NCI-H2107 treated with DMSO at 0.1 percent for 48 hours (cell line): ENCODE data around the gene SLC35G4.
"Not testable (repeated sequence)": the region's sequence is repeated elsewhere in the genome, so short reads cannot be mapped to it uniquely, and the experiment has no call there.

Experiments used
- DNase-seq: peaks from one replicate; lab custom pipeline; 2025; ENCODE audit not compliant: unreplicated experiment; lab: John Stamatoyannopoulos, UW

Gene SLC35G4

DNA sequence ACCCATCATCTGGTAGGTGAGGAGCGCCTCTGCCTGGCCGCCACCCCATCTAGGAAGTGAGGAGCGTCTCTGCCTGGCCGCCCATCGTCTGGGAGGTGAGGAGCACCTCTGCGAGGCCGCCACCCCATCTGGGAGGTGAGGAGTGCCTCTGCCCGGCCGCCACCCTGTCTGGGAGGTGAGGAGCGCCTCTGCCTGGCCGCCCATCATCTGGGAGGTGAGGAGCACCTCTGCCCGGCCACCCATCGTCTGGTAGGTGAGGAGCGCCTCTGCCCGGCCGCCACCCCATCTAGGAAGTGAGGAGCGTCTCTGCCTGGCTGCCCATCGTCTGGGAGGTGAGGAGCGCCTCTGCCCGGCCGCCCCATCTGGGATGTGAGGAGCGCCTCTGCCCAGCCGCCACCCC lies 4.2 kb downstream of the SLC35G4 start:
- DNase-seq = not testable (repeated sequence)

- DNase-seq = not testable (repeated sequence)
Measured at GRCh38 chr18:11614042-11614441, 4.6 kb downstream of the SLC35G4 start.

DNA sequence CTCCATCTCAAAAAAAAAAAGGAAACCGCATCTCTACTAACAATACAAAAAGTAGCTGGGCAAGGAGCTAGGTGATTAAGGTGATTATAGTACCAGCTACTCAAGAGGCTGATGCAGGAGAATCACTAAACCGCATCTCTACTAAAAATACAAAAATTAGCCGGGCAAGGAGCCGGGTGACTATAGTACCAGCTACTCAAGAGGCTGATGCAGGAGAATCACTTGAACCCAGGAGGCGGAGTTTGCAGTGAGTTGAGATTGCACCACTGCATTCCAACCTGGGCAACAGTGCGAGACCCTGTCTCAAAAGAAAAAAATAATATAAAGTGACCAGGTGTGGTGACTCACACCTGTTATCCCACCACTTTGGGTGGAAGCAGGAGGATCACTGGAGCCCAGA lies 5.6 kb downstream of the SLC35G4 start:
- not testable (repeated sequence) for DNase-seq

DNA sequence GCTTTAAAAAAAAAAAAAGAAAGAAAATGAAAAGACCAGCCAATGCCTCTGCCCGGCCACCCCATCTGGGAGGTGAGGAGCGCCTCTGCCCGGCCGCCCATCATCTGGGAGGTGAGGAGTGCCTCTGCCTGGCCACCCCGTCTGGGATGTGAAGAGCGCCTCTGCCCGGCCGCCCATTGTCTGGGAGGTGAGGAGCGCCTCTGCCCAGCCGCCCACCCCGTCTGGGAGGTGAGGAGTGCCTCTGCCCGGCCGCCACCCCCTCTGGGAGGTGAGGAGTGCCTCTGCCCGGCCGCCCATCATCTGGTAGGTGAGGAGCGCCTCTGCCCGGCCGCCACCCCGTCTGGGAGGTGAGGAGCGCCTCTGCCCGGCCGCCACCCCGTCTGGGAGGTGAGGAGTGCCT lies 37.9 kb downstream of the SLC35G4 start:
- not testable (repeated sequence) for DNase-seq

- DNase-seq = not testable (repeated sequence)
Measured at GRCh38 chr18:11647804-11648203, 38.4 kb downstream of the SLC35G4 start.

DNA sequence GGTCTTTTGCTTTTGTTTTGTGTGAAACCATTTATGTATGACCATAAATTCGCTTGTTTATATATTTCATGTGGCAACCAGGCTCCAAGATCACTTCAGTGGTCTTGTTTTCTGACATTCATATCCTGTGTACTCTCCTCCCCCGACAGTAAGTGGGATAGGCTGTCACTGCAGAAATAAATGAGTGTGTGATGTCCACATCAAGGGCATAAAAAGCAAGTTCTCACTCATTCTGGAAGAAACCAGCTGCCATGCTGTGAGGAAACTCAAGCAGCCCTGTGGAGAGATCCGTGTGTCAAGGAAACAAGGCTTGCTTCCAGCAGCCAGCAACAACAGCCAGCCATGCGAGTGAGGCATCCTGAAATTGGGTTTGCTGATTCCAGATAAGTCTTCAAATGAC lies 40.4 kb downstream of the SLC35G4 start:
- DNase-seq = no peak

GRCh38 chr18:11651899-11652298 lies 42.5 kb downstream of the SLC35G4 start:
- DNase-seq = no peak

- DNase-seq = no peak
Measured at GRCh38 chr18:11653521-11653920, 44.1 kb downstream of the SLC35G4 start.

DNA sequence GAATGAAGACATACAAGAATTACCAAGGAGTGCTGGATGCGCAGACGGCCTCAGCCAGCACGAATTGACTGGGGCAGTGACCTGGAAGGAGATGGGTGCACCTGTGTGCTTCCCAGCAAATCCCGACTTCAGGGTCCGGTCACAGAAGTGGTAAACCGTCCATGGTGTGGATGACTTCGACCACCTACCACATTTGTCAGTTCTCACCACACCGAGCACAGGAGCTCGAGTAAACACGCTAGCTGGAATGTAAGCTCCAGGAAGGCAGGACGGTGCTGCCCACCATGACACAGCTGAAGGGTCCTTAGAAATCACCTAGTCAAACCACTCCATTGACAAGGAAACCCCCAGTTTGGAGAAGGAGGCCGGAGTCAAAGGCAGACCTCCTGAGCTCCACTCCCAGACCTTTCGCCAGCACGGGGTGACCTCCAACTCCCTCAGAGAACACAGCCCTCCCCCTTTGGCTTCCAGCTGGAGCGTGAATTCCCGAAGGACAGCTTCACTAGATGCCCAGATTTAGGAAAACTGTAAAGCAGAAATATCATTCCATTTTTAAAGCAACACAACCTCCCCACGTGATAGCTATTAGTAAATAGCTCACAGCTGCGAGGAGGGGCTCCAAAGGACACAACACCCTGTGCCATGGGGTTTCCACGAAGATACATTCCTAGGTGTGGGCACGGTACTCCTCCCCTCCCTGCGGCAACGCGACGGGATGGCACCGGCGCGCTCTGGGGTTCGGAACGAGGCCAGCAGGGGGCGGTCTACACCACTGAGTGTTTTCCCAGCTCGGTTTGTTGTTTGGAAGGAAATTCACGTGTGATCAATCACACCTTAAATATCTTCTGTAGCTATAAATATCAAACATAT lies 45.6 kb downstream of the SLC35G4 start:
- DNase-seq = no peak

- no peak for DNase-seq
Measured at GRCh38 chr18:11655606-11655932, 46.2 kb downstream of the SLC35G4 start.

GRCh38 chr18:11657152-11657551 lies 47.8 kb downstream of the SLC35G4 start:
- DNase-seq = no peak

DNA sequence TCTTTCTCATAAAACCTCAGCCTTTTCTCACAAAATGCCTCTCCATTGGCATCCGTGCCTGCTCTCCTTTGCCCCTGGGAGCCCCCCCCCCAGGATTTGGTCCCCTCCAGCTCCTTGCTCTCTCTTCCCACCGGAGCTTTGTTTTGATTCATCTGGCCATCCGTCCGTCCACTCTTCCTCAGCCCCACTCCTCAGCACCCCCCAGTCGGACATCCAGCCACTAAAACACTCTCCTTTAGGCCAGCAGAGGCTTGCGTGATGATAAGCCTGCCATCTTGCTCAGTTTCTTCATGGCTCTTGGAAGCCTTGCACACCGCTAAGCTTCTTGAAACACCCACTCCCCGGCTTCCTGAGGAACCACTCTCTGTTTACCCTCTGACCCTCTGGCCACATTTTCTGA lies 48.2 kb downstream of the SLC35G4 start:
- no peak for DNase-seq

GRCh38 chr18:11658019-11658418 lies 48.6 kb downstream of the SLC35G4 start:
- DNase-seq = no peak

DNA sequence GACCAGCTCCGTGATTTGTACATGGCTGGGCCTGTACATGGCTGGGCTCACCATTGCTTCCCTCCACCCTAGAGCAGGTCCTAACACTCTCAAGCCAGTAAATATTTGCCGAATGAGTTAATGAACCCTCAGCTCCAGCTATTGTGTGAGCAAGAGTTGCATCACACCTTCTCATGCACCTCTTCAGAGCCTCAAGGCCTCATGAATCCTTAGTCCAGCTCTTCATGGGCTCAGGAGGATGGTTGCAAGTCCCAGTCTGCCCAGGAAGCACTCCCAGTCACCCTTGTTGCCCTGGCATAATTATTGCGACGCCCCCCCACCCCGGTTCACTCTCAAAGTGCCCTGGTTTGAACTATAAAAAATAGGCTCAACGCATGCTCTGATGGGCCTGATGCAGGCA lies 49.6 kb downstream of the SLC35G4 start:
- DNase-seq = no peak
